ENCODE measurements around the gene LRRC75B. TPM values are rescaled to one million over a fixed set of nuclear protein-coding genes. Genes with fewer than 3 reads are reported as not detected.

LRRC75B gene
- total and polyA plus RNA-seq, 2 of the 13 experiments (the other 11 are each of a cell fraction or from before 2014, with no cell fraction given), result 11.8 to 34.8 TPM

GRCh38 chr22:24580276-24580675 lies 12.6 kb downstream of the LRRC75B start (continued):
- TF ChIP-seq RARA (CRISPR knock-in tag; IDR thresholded peaks at IDR 0.05) (no peak), ZNF709 (CRISPR knock-in tag; IDR thresholded peaks at IDR 0.05) (no peak), SSRP1 (CRISPR knock-in tag; IDR thresholded peaks at IDR 0.05) (no peak)

GRCh38 chr22:24579258-24579601 lies 13.6 kb downstream of the LRRC75B start:
- POLR2A ChIA-PET, result interaction anchor here (0.6 to 6.5 kb wide), 11 partner anchors 9 to 72 kb away, joined by 3 to 138 read pairs (median 17); partner anchors contain the start of genes GGT1, GUCD1, LRRC75B and SNRPD3
- H3K4me3 ChIP-seq (replicated peaks in 1 of 3; ENCODE audit: insufficient read depth in 1 of 3, low read depth in 2 of 3, low read length in 3 of 3), result peak overlapping the region in 1 of 3 experiments; percentile 15; a peak in 1 of 6 replicates
- peaks cover 1 to 8% of the 10 kb centered on the region in 2 experiments; a peak in 4 of 5 replicates for H3K36me3 ChIP-seq (replicated peaks in 1 of 2; ENCODE audit: control insufficient read depth in 1 of 2, insufficient read depth in 2 of 2, low read length in 2 of 2)
- no peaks in the 10 kb centered on the region for H3K27me3 ChIP-seq (ENCODE audit: control insufficient read depth in 1 of 2, insufficient read depth in 2 of 2, low read length in 2 of 2)
- FAIRE-seq (no peak), ATAC-seq (no peak), DNase-seq (ENCODE audit: low spot score) (no peak)
- H3K4me1 ChIP-seq (ENCODE audit: insufficient read depth, low read length), result peaks cover 85% of the 10 kb centered on the region
- WGBS (ENCODE audit: low lambda C conversion rate), result 3% methylated on average over 1 of the region's 1 CpG
- no TSS peak for BruUV-seq (replicated peaks)
- peak overlapping the region; percentile 97 for H3K27ac ChIP-seq (ENCODE audit: extremely low read length, insufficient read depth, low read length)
- peak overlapping the region; percentile 68 for H3K9ac ChIP-seq (ENCODE audit: insufficient read depth, low read depth, low read length)
- in situ Hi-C loops (cut with HindIII; ENCODE audit: extremely low pct_ligation_motif_present, low pct_unique_long_range_greater_than_20kb), result no loop called here
- H3K4me2 ChIP-seq (ENCODE audit: low read depth, low read length), result peak overlapping the region; percentile 84
- H2AFZ ChIP-seq (ENCODE audit: low read length), result no peak overlapping the region
- CTCF ChIA-PET (ENCODE audit: low intra/inter-chr PET ratio, low total read pairs), result no interaction called here
- no peaks in the 10 kb centered on the region for H3K9me3 ChIP-seq (ENCODE audit: low read length)
- H4K20me1 ChIP-seq (ENCODE audit: insufficient read depth, low read length), result no peaks in the 10 kb centered on the region
- H3K79me2 ChIP-seq (ENCODE audit: insufficient read depth, low read length), result no peaks in the 10 kb centered on the region
- intact Hi-C loops (cut with micrococcal nuclease; ENCODE audit: unreplicated experiment), result loop anchor here (2.0 kb wide), 1 partner anchor 14 kb away; no protein-coding TSS in a partner anchor
- TF ChIP-seq SRSF1 (optimal IDR thresholded peaks at IDR 0.05; ENCODE audit: low read depth, low read length) (no peak), ZBTB25 (CRISPR knock-in tag; IDR thresholded peaks at IDR 0.05) (peak; percentile 0; the same call in 1 of the 2 replicates), PHF5A (CRISPR knock-in tag; IDR thresholded peaks at IDR 0.05; ENCODE audit: low read depth, unreplicated experiment) (peak; percentile 1), ZMYM3 (CRISPR knock-in tag; IDR thresholded peaks at IDR 0.05) (no peak), ATF4 (CRISPR knock-in tag; IDR thresholded peaks at IDR 0.05) (0 out of 4 replicates have a peak, but pooled peaks of 1 of the 2 experiments have one; percentile 17), PHF8 (CRISPR knock-in tag; IDR thresholded peaks at IDR 0.05) (0 out of 2 replicates have a peak, but pooled peaks have one; percentile 3), MED13 (CRISPR knock-in tag; IDR thresholded peaks at IDR 0.05) (0 out of 2 replicates have a peak, but pooled peaks have one; percentile 4), ZBTB43 (CRISPR knock-in tag; conservative IDR thresholded peaks at IDR 0.05) (0 out of 2 replicates have a peak, but pooled peaks have one; percentile 3), TCF7L2 (IDR thresholded peaks at IDR 0.05; ENCODE audit: low read depth, low read length) (0 out of 2 replicates have a peak, but pooled peaks have one; percentile 8), SOX6 (IDR thresholded peaks at IDR 0.05) (no peak), SOX6 (CRISPR knock-in tag; IDR thresholded peaks at IDR 0.05) (peak; percentile 46; the same call in 1 of the 2 replicates), CHD4 (IDR thresholded peaks at IDR 0.05; ENCODE audit: borderline replicate concordance, low read length) (peak; percentile 87; the same call in 1 of the 2 replicates), NONO (IDR thresholded peaks at IDR 0.05) (no peak), NONO (CRISPR knock-in tag; conservative IDR thresholded peaks at IDR 0.05) (0 out of 2 replicates have a peak, but pooled peaks have one; percentile 6), GATAD1 (CRISPR knock-in tag; IDR thresholded peaks at IDR 0.05) (0 out of 2 replicates have a peak, but pooled peaks have one; percentile 2)

Data from HepG2 (cell line).